GM19463 (cell line): ENCODE measurements around the gene BCL2A1.
A peak's percentile ranks its signal among the peaks of the same experiment; 100 is the strongest.
"Not testable (repeated sequence)": the region's sequence is repeated elsewhere in the genome, so short reads cannot be mapped to it uniquely, and the experiment has no call there.

Experiments used
- ATAC-seq: cut with Tn5 transposase; IDR thresholded peaks from one replicate; pipeline ENCODE4 v1.9.1; 2021; ENCODE audit warnings: mild to moderate bottlenecking, moderate library complexity; ENCODE audit not compliant: unreplicated experiment

The BCL2A1 gene

DNA sequence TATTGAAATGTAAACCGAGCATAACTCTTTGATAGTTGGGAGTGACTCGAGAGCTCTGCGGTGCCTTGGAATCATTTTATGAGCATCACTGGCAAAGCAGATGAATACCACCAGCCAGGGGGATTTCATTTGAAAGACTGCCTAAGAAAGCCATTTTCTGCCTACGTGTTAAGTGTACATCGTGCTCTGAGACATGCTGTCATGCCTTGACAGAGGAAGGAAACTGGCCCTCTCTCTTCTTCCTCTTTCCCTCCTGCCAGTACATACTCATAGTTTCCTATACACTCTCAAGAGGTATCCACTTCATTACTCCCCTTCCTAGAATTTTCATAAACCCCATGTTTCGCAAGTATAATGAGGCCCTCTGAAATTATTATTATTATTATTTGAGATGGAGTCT lies 8.8 kb downstream of the BCL2A1 start:
- no peak for ATAC-seq

- no peak for ATAC-seq
Observed at GRCh38 chr15:79960502-79961212, 10.3 kb downstream of the BCL2A1 start.

GRCh38 chr15:79957741-79958140 lies 13.3 kb downstream of the BCL2A1 start:
- no peak for ATAC-seq

DNA sequence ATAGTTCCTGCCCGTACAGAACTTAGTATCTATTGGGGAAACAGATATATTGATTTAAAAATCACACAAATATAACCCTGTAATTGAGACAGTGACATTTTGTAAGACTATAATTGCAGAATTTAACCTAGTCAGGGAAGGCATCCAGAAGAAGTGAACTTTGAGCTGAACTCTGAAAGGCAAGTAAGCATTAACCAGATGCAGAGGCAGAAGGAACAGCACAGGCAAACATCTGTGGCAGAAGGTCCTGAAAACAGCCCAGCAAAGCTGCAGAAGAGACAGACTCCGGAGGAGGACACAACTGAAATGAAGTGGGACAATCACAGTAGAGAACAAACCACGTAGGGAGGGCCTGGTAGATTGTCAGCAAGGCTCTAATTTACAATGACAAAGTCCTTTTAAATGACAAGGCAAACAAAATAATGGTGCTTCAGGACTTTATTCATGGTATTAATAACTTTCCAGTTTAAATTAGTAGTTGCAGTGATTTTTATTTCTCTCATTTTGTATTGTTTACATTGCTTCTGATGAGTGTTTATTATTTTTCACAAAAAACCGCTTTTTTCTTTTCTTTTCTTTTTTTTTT lies 14.5 kb downstream of the BCL2A1 start:
- no peak for ATAC-seq

GRCh38 chr15:79954661-79955060 lies 16.3 kb downstream of the BCL2A1 start:
- ATAC-seq = no peak

DNA sequence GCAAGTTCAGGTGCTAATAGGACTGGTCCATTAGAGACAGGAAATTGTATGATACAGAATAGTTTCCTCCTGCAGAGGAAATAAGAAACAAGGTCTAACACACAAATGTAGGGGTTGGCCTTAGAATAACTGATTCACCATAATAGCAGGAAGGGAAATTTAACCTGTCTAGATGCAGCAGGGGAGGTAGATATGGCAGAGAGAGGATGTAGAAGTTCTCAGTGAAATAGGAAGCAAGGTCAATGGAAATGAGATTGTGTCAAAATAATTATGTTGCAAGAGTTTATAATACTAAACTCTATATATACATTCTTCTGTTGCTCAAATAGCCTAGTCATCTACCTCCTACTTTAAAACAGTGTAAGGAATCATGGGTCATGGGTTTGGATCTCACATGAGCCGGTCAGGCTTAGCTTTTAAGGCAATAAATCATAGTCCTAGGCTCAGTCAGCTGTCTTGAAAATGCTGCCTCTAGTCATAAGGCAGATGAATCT lies 17.0 kb downstream of the BCL2A1 start:
- no peak for ATAC-seq

- no peak for ATAC-seq
Observed at GRCh38 chr15:79952329-79952728, 18.7 kb downstream of the BCL2A1 start.

DNA sequence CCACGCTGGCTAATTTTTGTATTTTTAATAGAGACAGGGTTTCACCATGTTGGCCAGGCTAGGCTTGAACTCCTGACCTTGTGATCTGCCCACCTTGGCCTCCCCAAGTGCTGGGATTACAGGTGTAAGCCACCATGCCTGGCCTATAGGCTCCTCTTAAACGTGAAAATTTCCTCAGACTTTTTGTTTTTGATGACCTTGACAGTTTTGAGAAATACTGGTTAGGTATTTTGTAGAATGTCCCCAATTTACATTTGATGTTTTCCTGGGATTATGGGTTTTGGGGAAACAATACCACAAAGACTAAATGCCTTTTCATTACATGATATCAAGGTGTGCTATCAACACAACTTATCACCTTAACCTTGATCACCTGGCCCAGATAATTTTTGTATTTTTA lies 20.7 kb downstream of the BCL2A1 start:
- ATAC-seq = no peak

DNA sequence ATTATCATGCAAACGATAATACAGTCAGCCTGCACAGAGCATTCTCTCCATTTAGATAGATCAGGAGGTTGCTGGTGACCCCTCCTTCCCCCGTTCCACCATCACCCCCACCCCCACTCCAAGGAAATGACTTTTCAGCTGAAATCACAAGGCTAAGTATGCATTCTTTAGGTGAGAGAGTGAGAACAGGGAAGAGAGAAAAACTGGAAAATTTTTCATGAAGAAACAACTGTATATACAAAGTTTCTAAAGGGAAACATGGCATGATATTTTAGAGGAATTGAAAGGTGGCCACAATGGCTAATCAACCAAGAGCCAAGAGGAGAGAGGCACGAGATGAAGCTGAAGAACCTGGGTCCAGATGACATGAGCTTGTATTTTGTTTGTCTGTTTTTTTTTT lies 22.2 kb downstream of the BCL2A1 start:
- ATAC-seq = no peak

GRCh38 chr15:79948095-79948695 lies 22.8 kb downstream of the BCL2A1 start:
- peak; percentile 53 for ATAC-seq

DNA sequence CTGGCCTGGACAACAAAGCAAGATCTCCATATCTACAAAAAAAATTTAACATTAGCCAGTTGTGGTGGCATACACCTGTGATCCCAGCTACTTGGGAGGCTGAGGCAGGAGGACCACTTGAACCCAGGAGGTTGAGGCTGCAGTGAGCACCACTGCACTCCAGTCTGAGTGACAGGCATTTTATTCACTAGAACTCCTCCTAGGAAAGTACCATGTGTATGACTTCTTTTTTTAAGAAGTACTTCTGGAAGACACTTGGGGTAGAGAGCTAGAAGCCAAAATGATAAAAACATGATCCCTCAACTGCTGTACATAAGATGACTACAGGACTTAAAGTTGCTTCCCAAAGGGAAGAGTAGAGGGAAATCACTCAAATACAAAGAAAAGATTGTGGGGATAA lies 24.0 kb downstream of the BCL2A1 start:
- ATAC-seq = no peak

DNA sequence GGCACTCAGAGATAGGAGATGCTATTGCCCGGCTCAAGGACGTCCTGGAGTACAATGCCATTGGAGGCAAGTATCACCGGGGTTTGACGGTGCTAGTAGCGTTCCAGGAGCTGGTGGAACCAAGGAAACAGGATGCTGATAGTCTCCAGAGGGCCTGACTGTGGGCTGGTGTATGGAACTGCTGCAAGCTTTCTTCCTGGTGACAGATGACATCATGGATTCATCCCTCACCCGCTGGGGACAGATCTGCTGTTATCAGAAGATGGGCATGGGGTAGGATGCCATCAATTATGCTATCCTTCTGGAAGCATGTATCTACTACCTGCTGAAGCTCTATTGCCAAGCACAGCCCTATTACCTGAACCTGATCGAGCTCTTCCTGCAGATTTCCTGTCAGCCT lies 26.4 kb downstream of the BCL2A1 start:
- no peak for ATAC-seq

DNA sequence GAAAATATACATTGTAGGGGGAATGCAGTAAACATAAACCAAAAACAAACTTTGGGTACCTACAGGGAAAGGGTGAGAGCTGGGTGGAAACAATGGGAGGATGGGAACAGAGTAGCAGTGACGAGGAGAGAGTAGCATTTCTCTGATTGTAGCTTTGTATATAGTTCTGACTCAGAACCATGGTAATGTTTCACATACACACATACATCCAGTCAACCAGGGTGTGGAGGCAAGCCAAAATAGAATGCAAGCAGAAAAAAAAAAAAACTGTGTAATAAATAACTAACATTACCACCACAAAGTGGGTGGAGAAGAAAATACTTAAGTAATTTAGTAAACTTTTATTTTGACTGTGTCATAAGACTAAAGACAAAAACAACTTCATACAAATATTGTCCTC lies 27.2 kb downstream of the BCL2A1 start:
- peak; percentile 82 for ATAC-seq

GRCh38 chr15:79942741-79943481 lies 28.1 kb downstream of the BCL2A1 start:
- ATAC-seq = no peak

DNA sequence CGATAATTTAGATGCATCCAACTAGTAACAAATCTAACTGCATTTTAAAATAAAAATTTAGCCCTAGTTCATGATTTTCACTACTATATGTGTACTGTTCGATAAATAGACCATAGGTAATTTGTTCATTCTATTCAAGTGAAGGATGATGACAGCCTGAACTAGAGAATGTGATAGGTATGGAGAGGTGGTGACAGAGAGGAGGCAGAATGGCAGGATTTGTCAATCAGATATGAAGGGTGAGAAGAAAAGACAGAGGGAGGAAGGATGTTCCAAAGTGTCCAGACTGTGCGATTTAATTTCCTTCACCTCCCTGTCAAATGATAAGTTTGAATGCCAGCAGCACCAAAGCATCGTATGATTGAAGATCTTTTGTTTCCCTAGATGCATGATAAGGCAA lies 31.6 kb downstream of the BCL2A1 start:
- no peak for ATAC-seq

- ATAC-seq = no peak
Observed at GRCh38 chr15:79938143-79938542, 32.9 kb downstream of the BCL2A1 start.

DNA sequence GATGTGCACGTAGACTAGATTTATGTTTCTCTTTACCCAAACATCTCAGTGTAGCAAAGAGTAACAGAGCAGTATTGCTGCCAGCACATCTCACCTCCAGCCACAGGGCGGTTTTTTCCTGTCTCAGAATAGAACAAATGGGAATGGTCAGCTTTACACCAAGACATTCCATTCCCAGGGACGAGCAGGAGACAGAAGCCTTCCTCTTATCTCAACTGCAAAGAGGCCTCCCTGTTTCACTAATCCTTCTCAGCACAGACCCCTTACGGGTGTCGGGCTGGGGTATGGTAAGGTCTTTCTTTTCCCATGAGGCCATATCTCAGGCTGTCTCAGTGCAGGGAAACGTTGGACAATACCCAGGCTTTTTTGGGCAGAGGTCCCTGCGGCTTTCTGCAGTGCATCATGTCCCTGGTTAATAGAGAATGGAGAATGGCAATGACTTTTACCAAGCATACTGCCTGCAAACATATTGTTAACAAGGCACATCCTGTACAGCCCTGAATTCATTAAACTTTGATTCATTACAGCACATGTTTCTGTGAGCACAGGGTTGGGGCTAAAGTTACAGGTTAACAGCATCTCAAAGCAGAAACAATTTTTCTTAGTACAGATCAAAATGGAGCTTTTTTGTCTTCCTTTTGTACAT lies 35.3 kb downstream of the BCL2A1 start:
- ATAC-seq = not testable (repeated sequence)

DNA sequence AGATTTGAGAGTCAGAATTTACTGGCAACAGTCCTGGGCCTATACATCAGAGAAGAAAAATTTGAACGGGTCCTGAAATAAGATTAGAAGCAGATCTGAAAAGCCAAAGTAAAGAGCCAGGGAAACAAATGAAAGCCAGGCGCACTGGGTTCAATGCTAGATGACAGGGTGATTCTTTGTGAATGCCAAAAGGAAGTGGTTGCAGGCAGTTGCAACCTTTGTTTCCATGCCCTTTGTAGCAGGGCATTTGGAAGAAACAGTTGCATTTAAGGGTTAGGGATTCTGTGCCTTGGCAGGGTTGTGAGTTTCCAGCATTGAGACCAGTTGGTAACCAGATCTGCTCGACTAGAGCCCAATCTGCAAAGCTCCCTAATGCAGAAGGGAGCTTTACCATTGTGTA lies 37.8 kb downstream of the BCL2A1 start:
- ATAC-seq = no peak

DNA sequence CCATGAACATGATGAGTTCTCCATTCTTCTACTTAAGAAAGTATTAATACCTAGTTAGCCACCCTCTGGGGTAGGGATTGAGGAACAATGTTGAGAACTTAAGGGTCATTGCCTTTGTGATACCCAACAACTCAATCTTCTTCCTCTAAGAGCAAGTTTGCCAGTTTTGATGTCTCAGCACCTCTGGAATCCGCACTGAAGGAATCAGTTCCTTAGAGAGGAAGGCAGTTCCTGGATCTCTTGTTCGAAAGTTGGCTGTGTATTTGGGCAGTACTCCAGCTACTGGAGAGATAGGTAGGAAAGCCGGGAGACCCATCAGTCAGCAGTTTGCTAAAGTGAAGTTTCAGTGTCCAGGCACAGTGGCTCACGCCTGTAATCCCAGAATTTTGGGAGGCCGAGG lies 38.5 kb downstream of the BCL2A1 start:
- ATAC-seq = no peak

DNA sequence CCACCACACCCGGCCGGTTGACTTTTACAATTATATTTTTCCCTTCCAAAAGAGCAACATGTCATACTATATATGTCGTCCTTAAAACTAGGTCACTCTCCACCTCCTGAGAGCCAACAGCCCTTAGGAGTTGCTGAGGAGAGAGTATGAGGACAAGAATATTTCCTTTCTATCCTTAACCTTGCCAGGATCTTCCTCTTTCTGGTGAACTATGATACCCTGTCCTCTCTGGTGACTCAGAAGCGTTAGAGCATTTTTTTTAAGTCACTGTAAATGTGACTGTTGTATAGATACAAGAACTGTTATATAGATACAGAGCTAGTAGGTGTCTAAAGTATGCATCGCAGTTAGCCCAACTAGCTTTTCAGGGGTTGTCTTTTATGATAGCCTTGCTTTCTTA lies 40.5 kb downstream of the BCL2A1 start:
- ATAC-seq = no peak

GRCh38 chr15:79929412-79929811 lies 41.6 kb downstream of the BCL2A1 start:
- ATAC-seq = no peak
